Kidney capillary endothelial cell (primary cell): Measurements from ENCODE around the gene SLC9C2.
"Not testable (repeated sequence)": the region's sequence is repeated elsewhere in the genome, so short reads cannot be mapped to it uniquely, and the experiment has no call there.

ENCODE experiments used
- DNase-seq: peaks from one replicate; pipeline ENCODE4 v3.0.0-alpha.2; 2018; ENCODE audit warnings: low spot score

SLC9C2 gene

DNA sequence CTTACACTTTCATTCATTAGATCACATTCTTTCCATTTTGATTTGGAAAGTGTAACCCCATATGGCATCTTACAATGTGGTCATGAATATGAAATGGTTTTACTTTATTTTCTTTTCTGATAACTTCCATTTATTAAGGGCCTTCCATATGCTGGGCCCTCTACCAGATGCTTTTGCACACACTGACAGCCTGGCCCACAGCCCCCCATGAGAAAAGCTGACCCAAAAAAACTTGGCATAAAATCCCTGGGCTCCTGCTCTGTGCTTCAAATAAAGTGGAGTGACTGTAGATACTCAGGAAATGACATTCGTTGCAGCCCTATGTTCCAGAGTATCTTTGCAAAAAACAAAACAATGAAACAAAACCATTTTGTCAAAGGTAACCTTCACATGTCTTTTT, 76.9 kb downstream of the SLC9C2 start:
- no peak for DNase-seq

DNA sequence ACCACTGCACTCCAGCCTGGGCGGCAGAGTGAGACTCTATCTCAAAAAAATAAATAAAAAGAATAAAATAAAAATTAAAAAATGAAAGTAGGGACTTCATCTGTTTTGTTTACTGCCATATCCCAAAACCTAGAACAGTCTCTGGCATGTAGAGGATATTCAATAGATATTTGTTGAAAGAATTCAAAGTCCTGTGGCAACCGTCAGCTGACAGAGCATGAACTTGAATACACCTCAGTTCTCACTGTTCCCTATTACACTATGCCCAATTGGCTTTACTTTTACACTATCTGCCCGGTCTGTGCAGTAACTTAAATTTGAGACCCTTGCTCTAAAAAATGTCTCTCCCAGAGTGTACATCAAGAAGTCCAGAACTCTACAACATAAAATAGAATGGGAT, 79.5 kb downstream of the SLC9C2 start:
- DNase-seq: no peak

DNA sequence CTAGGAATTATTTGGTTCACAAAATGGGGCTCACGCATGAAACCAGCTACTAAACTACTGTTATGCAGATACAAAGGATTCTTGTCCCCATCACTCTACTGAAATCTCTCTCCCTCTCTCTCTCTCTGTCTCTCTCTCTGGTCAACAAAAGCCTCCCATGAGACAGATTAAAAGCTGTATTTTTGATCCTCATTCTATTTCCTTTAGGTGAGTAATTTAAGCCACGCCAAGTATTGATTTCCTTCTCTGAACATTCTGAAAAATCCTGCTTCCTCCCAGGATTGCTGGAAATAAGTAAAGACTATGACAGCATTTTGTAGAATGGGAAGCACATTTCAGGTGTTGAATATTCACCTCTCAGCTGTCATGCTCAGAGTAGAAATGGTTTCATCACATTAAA, 82.1 kb downstream of the SLC9C2 start:
- no peak for DNase-seq

DNA sequence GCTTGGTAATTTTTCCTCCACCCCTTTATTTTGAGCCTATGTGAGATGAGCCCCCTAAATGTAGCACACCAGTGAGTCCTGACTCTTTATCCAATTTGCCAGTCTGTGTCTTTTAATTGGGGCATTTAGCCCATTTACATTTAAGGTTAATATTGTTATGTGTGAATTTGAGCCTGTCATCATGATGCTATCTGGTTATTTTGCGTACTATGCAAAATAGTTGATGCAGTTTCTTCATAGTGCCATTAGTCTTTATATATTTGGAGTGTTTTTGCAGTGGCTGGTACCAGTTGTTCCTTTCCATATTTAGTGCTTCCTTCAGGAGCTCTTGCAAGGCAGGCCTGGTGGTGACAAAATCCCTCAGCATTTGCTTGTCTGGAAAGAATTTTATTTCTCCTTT, 88.4 kb downstream of the SLC9C2 start:
- not testable (repeated sequence) for DNase-seq

DNA sequence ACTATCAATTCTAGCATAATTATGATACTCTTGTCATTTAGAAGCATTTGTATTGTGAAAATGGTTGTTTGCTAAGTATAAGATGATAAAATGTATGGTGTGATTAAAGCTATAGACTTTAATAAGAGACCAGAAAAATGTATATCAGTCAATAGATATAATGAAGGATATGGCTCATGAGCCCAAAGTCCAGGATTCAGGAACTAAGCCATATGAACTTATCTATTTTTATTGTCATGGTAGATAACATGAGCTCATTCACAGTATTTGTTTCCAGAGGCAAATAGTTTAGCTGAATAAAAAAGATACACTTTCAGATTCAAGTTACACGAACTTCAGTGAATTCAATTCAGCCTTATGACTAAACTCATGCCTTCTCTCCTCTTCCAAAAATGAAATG, 93.1 kb downstream of the SLC9C2 start:
- no peak for DNase-seq

DNA sequence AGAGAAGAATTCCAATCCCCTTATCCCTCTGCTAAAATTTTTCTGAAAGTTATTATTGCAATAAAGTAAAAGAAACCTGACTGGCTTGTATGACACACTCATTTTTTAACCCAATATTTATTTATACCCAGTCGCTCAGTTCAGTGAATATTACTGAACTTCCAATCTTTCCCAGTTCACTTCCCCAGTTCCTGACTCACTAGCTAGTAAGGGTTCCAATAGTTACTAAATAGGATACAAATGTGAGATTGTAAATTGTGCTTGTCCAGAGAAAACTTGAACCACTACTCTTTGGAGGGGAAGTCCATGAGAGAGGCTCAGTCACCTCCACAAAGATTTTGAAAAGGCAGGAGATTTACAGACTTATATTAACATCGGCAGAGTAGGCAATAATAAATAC, 94.3 kb downstream of the SLC9C2 start:
- DNase-seq: no peak

DNA sequence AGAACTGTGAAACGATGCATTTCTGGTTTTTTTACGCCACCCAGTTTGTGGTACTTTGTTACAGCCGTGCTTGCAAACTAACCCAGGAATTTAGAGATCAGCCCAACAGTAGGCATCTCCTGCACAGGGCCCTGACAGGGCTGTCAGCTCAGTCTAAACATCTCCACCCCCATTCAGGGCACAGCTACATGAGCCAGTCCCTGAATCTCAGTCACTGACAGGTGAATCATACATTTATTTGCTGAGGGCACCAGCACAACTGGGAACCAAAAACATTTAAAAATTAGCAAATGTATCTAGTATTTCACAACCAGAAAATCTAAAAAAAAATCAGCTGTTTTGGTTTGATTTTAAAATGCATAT, 95.0 kb downstream of the SLC9C2 start:
- DNase-seq: no peak

DNA sequence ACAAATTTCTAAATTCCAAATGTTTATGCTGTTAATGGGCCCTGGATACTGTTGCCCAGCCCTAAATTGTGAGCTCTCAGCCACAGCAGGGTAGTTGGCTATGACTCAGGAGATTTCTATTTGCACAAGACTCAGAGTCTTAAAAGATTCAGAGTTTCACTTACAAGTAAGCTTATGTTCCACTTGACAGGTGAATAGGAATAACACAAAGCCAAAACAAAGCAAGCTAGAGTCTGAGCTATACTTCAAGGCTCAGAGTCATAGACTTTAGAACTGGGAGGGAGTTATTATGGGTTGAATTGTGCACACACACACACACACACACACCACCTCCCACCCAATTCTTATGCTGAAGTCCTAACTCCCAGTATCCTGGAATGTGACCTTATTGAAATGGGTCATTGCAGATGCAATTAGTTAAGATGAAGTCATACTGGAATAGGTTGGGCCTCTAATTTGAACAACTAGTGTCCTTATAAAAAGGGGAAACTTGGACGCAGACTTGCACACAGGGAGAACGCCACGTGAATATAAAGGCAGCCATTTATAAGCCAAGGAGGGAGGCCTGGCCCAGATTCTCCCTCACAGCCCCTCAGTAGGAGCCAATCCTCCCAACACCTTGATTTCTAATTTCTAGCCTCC, 95.5 kb downstream of the SLC9C2 start:
- DNase-seq: no peak

DNA sequence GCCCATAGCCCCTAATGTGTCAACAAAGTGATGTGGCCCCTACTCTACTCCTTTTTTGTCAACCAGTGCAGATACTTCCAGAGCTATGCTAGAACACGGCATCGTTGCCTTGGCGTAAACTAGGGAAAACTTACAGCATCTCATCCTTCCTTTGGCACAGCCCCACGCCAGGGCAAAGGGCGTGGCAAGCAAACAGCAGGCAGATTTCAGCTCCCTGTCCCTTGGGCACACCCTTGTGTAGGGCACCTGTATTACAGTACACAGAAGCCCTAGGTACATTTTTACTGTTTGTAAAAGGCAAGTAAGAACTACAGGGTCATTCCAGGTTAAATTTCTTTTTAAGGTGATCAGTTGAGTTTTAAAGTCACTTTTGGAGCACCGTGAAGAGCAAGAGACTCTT, 96.4 kb downstream of the SLC9C2 start:
- DNase-seq: no peak

DNA sequence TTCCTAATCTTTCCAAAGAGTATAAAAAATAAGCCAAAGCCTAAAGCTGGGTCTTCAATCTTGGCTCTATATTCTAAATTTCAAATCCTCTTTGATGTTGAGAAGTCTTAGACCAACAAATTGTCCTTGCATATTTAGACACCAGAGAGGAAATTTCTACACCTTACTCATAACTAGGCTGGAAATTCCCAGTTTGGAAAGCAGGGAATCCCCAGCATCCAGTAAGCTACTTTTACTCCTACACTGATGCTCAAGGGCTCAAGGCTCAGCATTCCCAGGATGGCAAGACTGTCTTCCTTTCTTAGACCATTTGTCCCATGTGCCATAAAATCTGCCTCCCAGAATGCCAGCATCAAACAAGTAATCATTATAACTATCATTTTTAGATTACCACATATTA, 97.5 kb downstream of the SLC9C2 start:
- no peak for DNase-seq

DNA sequence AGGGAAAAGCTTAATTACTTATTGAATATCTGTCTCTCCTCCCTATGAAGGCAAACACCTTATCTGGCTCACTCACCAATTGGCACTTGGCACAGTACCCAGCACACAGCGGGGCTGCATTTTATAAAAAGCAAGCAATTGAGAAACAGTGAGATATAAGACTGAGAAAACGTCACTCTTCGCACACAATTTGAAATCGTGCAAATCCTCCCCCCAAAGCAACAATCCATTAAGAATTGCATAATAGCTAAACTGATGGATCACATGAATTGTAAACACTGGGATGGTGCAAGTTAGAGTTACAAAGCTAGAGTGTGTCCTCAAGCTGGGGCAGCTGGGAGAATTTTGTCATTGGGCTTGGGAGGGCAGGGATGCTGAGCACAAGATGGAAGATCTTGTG, 98.6 kb downstream of the SLC9C2 start:
- DNase-seq: no peak

DNA sequence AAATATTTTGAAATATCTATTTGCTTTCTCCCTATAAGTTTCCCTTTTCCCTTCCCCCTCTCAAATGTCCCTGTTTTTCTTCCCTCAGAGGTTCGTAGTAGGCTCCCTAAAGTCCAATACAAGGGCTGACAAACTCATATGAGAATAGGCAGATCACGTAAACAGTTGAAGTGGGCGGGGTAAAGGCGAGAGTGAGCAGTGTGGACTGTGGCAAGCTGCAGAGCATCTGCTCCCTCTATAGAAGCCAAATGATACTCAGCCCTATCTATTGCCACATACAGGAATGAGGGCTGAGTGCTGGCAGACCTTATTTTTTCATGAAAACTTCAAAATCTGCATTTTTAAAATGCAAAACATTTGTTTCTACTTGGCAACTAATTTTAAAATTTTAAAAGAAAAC, 99.5 kb downstream of the SLC9C2 start:
- no peak for DNase-seq

DNA sequence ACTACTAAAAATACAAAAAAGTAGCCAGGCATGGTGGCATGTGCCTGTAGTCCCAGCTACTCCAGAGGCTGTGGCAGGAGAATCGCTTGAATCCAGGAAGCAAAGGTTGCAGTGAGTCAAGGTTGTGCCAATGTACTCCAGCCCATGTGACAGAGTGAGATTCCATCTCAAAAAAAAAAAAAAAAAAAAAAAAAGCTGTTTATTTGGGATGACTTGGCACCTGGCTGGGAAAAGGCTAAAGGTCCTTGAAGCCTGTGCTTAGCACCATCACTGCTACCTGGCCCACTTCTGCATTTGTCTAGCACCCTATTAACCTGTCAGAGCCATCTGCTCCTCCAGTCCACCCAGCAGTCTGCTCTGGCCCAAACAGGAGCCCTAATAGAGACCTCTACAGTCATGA, 100.8 kb downstream of the SLC9C2 start:
- DNase-seq: no peak

DNA sequence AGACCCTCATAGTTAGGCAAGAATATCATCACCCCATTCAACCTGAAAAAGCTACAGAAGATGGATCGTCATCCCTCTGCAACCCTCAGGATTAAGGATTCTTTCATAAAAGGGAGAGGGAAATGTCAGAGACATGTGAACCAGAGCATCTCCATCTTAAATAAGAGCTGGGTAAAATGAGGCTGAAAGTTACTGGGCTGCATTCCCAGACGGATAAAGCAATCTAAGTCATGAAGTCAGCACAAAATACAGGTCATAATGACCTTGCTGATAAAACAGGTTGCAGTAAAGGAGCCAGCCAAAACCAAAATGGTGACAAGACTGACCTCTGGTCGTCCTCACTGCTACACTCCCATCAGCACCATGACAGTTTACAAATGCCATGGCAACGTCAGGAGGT, 103.1 kb downstream of the SLC9C2 start:
- no peak for DNase-seq

DNA sequence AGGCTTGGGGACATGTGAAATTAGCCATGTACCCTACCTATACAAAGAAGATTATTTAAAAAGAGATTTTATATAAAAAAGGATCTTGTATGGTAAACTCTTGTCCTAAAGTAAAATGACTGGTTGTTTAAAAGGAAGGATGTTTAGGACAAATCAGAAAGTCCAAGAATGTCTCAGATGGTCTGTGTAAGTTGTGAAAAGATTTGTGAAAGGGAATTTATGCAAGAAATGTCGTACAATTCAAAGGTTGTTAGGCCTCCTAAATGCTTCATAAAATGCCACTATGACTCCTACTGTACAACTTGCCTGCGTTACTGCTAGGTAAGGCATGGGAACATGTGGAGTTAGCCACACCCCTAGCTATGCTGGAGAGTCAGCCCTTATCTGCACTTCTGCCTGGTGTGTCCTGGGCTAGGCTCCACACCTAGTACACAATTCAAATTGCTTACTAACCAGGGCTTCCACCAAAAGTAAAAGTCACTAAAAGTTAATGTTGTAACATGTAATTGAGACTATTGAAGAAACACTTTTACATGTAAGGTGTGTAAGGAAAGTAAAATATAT, 106.0 kb downstream of the SLC9C2 start:
- no peak for DNase-seq

DNA sequence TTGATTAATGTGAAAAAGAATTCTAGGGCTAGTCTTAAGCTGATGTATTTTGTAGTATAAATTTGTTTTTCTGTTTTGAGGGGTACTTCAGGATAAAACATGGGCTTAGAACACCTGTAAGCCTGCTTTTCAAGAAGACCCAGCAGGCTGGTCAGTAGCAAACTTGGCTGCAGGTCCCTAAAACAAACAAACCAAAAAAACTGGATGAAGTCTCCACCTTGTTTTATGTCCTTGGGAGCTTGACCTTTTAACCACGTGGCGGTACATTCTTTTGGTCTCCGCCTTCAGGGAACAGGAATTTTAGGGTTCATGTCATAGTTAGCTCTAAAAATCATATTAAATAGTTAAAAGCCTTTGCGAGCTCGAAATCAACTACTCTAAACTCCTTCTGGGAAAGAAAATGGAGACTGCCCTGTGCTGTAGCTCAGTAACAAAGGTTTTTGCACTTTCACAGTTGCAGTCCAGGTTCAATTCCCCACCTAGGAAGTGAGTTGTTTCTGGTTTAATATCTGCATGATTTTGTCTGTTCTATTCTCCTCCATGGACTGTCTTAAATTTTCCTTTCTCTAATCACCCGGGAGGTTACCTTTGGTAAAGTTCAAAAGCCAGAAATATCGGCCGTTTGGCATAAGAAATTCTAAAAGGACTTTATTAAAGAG, 107.1 kb downstream of the SLC9C2 start:
- no peak for DNase-seq

DNA sequence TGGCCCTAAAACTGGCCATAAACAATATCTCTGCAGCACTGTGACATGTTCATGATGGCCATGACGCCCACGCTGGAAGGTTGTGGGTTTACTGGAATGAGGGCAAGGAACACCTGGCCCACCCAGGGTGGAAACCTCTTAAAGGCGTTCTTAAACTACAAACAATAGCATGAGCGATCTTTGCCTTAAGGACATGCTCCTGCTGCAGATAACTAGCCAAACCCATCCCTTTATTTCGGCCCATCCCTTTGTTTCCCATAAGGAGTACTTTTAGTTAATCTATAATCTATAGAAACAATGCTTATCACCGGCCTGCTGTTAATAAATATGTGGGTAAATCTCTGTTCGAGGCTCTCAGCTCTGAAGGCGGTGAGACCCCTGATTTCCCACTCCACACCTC, 109.7 kb downstream of the SLC9C2 start:
- not testable (repeated sequence) for DNase-seq

DNA sequence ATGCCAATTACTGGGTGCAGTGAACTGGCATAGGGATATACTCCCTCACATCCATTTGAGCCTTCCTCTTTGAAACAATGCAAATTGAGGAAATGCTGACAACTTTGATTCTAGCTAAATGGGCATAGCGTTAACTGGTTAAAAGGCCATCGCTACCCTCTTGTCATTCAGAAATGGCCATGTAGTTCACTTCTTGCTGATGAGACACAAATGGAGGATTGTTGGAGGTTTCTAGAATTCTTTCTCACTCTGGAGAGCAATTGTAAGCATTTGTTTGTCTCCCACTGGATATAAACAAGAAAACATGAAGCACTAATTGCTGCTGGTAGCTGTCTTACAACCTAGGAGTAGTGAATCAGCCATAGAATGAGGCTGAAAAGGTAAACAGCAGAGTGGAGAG, 111.4 kb downstream of the SLC9C2 start:
- DNase-seq: no peak

DNA sequence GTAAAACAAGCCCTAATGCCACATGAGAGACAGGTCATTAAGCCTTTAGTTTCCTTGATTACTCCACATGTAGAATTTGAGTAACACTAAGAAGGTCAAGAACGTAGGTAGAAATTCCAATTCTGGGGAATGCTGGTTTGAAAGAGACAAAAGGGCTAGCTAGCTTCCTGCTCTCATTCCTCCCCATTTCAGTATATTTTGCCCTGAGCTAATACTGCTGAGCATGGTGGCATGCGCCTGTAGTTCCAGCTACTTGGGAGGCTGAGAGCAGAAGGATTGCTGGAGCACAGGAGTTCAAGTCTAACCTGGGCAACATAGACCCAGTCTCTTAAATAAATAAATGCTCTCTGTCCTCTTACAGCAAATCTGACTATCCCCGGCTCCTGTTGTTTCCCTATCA, 112.9 kb downstream of the SLC9C2 start:
- DNase-seq: no peak

DNA sequence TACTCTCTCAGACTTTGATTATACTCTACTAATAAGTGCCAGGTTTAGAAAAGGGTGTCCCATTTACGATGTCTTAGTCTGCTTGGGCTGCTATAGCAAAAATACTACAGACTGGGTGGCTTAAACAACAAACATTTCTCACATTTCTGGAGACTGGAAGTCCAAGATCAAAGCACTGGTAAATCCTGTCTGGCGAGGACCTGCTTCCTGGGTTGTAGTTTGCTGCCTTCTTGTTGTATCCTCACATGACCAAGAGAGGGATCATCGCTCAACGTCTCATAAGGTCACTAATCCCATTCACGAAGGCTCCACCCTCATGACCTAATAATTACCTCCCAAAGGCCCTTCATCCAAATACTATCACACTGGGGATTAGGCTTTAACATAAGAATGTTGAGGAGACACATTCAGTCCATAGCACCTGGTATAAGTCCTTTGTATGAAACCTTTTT, 113.7 kb downstream of the SLC9C2 start:
- no peak for DNase-seq

DNA sequence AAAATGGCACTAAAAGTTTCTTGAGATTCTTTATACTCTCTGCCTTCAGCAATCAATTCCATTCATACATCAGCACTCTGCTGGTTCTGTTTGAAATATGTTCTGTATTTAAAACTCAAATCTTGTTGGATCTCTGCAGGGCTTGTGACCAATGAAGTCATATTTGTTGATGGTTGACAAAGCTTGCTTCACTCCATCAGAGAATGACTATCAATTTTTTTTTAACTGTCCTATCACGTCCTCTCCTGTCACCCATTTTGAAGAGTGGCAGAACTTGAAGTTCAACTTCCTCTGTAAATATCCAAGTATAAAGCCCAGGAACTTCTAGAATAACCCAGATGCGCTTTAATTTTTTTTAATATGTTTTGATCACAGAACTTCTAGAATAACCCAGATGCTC, 114.9 kb downstream of the SLC9C2 start:
- no peak for DNase-seq

DNA sequence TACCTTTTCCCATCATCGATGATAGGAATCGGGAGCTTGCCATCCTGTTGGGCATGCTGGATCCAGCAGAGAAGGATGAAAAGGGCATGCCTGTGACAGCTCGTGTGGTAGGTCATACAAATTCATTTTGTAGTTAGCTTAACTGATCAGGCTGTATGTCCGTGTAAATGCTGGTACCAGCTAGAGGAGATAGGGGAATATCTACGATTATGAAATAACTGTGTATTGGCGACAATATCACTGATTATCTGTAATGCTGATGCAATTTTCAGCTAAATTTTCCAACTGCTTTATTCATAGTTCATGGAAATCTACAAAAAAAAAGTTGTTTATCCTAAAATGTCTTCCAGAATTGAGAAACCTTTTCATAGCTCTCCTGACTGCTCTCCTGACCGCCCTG, 117.5 kb downstream of the SLC9C2 start:
- DNase-seq: no peak

DNA sequence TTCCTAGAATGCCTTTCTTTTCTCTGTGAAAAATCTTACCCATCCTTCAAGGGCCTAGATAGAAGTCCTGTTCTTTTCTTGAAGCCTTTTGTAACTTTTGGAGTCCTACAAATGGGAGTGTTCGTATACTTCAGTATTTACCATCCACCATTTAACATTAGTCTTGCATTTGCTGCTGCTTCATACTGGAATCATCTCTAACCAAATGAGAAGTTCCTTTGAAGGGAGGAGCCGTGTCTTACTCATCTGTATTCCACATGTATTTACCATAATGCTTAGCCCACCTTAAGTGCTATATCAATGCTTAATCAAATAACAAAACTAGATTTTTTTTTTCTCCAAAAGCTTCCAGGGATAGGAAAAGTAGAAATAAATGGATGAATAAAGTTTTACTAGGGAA, 118.6 kb downstream of the SLC9C2 start:
- DNase-seq: no peak

DNA sequence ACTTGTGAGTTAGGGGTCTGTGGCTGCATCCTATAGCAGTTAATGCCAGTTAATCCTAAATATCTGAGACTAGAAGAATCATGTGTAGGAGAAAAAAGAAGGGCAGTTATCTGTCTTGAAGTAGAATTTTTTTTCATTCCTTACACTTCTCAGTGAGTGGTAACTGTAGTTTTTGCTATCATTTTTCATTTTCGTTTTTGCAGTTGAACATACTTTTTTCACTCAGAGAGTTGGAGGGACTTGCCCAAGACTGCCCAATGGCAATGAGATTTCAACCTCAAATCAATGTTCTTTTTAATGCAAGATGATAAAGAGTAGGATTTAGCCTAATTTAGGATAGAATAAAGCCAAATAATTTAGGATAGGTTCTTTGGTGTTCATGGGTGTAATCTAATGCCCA, 120.2 kb downstream of the SLC9C2 start:
- no peak for DNase-seq
